Fibroblast of lung (primary cell): Measurements from ENCODE around the gene SLC26A2. TPM values are rescaled to one million over a fixed set of nuclear protein-coding genes. Genes with fewer than 3 reads are reported as not detected.

ENCODE experiments used
- DNase-seq, 2 donors: peaks; one replicate each; pipeline versions ENCODE4 v3.0.0 to v3.0.0-alpha.2; 2010; ENCODE audit warnings: low read depth in 2 of 2
- H2AFZ ChIP-seq: 2 replicates; pipeline ENCODE4 v1.5.1; 2012; ENCODE audit warnings: low read length, control low read depth, inconsistent platforms
- H3K27ac ChIP-seq: 2 replicates; pipeline ENCODE4 v1.5.1; 2011; ENCODE audit warnings: low read length, control low read depth; ENCODE audit not compliant: insufficient read depth
- H3K27me3 ChIP-seq: 2 replicates; pipeline ENCODE4 v1.5.1; 2011; ENCODE audit warnings: mild to moderate bottlenecking, low read length; ENCODE audit not compliant: control insufficient read depth, insufficient read depth
- H3K36me3 ChIP-seq: 2 replicates; pipeline ENCODE4 v1.5.1; 2011; ENCODE audit warnings: low read length; ENCODE audit not compliant: control insufficient read depth, insufficient read depth
- H3K4me1 ChIP-seq: 2 replicates; pipeline ENCODE4 v1.5.1; 2011; ENCODE audit warnings: low read length; ENCODE audit not compliant: control insufficient read depth, insufficient read depth; ENCODE audit errors: extremely low read depth
- H3K4me2 ChIP-seq: 2 replicates; pipeline ENCODE4 v1.5.1; 2011; ENCODE audit warnings: low read length, control low read depth; ENCODE audit not compliant: insufficient read depth; ENCODE audit errors: extremely low read depth
- H3K4me3 ChIP-seq, 4 experiments: fragments of 200-600 bp in 1 of 4; sonication (generic) in 1 of 4; replicated peaks in 1 of 4; 2 replicates each; pipeline ENCODE4 v1.5.1; 2011 to 2016; ENCODE audit warnings: low read length in 4 of 4, low read depth in 3 of 4, mild to moderate bottlenecking in 3 of 4, control low read depth in 2 of 4, inconsistent platforms in 1 of 4, mixed read lengths in 1 of 4; ENCODE audit not compliant: insufficient read depth in 1 of 4; ENCODE audit errors: control extremely low read depth in 1 of 4
- H3K79me2 ChIP-seq: 2 replicates; pipeline ENCODE4 v1.5.1; 2012; ENCODE audit warnings: mild to moderate bottlenecking, low read length, inconsistent platforms; ENCODE audit not compliant: control insufficient read depth, insufficient read depth
- H3K9ac ChIP-seq: 2 replicates; pipeline ENCODE4 v1.5.1; 2011; ENCODE audit warnings: mild to moderate bottlenecking, low read length, control low read depth; ENCODE audit not compliant: insufficient read depth
- H3K9me3 ChIP-seq: 2 replicates; pipeline ENCODE4 v1.5.1; 2012; ENCODE audit warnings: low read depth, low read length; ENCODE audit not compliant: control insufficient read depth, insufficient read depth
- H4K20me1 ChIP-seq: 2 replicates; pipeline ENCODE4 v1.5.1; 2011; ENCODE audit warnings: low read length; ENCODE audit not compliant: control insufficient read depth, insufficient read depth; ENCODE audit errors: extremely low read depth
- EZH2 ChIP-seq: IDR thresholded peaks from 2 replicates; pipeline ENCODE4 v1.5.1; 2012; ENCODE audit warnings: low read length, control low read depth, mild to moderate bottlenecking; ENCODE audit errors: missing control alignments
- polyA plus RNA-seq, 2 donors: library from polyadenylated mRNA; depleted of rRNA in 1 of 2; stranded (reverse) in 1 of 2; unstranded in 1 of 2; fragments of >200 nt; gene quantifications; 2 replicates each; pipeline ENCODE4 v1.2.1, GENCODE V29; 2011 to 2012; ENCODE audit warnings: missing spikeins in 1 of 2
- total RNA-seq: library from RNA; depleted of rRNA; stranded (reverse); fragments of >200 nt; gene quantifications from 2 replicates; pipeline ENCODE4 v1.2.1, GENCODE V29; 2014
- TF ChIP-seq, protein P1 (sequence below), 2 donors: IDR thresholded peaks in 1 of 2; conservative IDR thresholded peaks in 1 of 2; 1 replicate in 1 of 2; 2 replicates in 1 of 2; pipeline ENCODE4 v1.5.1; 2011 to 2012; ENCODE audit warnings: low read length in 2 of 2, control low read depth in 1 of 2, inconsistent platforms in 1 of 2, low read depth in 1 of 2, mild to moderate bottlenecking in 1 of 2

SLC26A2 gene
- total and polyA plus RNA-seq, 2 donors (not counting 1 experiment from before 2014, with no cell fraction given) = 10.3 to 11.6 TPM

- no peaks in the 10 kb centered on the region for H3K9me3 ChIP-seq
- no peak overlapping the region for H3K27ac ChIP-seq
- TF ChIP-seq, protein P1, sequence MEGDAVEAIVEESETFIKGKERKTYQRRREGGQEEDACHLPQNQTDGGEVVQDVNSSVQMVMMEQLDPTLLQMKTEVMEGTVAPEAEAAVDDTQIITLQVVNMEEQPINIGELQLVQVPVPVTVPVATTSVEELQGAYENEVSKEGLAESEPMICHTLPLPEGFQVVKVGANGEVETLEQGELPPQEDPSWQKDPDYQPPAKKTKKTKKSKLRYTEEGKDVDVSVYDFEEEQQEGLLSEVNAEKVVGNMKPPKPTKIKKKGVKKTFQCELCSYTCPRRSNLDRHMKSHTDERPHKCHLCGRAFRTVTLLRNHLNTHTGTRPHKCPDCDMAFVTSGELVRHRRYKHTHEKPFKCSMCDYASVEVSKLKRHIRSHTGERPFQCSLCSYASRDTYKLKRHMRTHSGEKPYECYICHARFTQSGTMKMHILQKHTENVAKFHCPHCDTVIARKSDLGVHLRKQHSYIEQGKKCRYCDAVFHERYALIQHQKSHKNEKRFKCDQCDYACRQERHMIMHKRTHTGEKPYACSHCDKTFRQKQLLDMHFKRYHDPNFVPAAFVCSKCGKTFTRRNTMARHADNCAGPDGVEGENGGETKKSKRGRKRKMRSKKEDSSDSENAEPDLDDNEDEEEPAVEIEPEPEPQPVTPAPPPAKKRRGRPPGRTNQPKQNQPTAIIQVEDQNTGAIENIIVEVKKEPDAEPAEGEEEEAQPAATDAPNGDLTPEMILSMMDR (conservative IDR thresholded peaks at IDR 0.05 in 1 of 2, IDR thresholded peaks at IDR 0.05 in 1 of 2; ENCODE audit: low read depth in 1 of 2, low read length in 2 of 2) = peak; percentile 84 to 92
- no peak for TF ChIP-seq EZH2
- no peak overlapping the region for H2AFZ ChIP-seq
- H3K27me3 ChIP-seq = no peaks in the 10 kb centered on the region
- H3K36me3 ChIP-seq = no peaks in the 10 kb centered on the region
- H3K4me3 ChIP-seq = no peak overlapping the region
- H3K9ac ChIP-seq = no peak overlapping the region
- no peak overlapping the region for H3K4me2 ChIP-seq
- H3K79me2 ChIP-seq = no peaks in the 10 kb centered on the region
- peak; percentile 61 to 77 for DNase-seq
- no peaks in the 10 kb centered on the region for H3K4me1 ChIP-seq
- no peaks in the 10 kb centered on the region for H4K20me1 ChIP-seq
Measured at GRCh38 chr5:149990518-149991376, 30.2 kb downstream of the SLC26A2 start.

DNA sequence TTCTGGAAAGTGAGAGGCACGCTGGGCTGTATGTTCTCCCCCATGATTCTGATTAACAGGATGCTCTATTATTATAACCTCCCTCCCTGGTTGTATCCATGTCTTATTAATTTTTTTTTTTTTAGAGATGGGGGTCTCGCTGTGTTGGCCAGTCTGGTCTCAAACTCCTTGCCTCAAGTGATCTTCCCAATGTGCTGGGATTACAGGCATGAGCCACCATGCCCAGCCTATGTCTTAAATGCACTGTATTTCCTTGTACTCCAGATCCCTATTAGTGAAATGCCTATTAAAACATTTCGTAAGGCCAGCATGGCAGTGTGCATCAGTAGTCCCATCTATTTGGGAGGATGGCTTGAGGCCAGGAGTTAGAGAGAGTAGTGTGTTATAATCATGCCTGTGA lies 32.9 kb downstream of the SLC26A2 start:
- no peak for TF ChIP-seq EZH2
- TF ChIP-seq, protein P1 (conservative IDR thresholded peaks at IDR 0.05 in 1 of 2, IDR thresholded peaks at IDR 0.05 in 1 of 2; ENCODE audit: low read depth in 1 of 2, low read length in 2 of 2) = no peak
- Histone ChIP-seq H3K27me3 (no peaks in the 10 kb centered on the region), H3K4me1 (no peaks in the 10 kb centered on the region), H3K36me3 (no peaks in the 10 kb centered on the region), H3K9ac (no peak overlapping the region), H3K79me2 (no peaks in the 10 kb centered on the region), H3K9me3 (no peaks in the 10 kb centered on the region), H3K27ac (no peak overlapping the region), H4K20me1 (no peaks in the 10 kb centered on the region), H2AFZ (no peak overlapping the region), H3K4me2 (no peak overlapping the region), H3K4me3 (no peak overlapping the region)
- DNase-seq = no peak

DNA sequence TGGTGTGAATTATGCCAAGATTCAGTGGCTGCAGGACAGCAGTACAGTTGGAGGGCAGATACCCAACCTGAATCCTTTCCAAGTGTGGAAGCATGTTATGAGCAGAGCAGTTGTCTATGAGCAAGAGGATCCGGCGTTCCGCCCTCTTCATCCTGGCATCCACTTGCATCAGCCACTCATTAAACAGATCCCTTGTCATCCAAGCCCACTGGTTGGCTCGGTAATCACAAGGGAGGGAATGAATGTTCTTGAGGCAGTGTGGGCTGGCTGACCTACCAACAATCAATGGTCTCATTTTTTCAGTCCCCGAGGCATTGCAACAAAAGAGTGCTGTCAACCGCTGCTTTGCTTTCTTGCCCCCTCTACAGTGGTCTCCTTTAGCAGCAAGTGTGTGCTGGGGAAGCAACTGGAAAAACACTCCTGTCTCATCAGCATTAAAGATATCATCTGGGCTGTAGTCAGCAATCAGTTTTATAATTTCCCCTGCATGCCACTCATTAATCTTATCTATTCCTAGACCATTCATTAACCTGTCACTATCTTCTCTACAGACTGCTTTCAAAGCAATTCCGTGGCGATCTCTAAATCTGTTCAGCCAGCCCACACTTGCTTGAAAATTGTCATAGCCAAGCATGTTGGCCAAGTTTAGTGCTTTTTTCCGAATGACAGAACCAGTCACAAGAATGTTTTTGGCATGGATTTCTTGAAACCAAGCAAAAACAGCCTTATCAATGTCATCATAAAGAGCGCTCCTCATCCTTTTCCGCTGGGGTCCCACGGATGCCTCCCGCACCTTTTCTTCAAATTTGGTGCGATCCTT lies 35.0 kb downstream of the SLC26A2 start:
- no peak for DNase-seq
- Histone ChIP-seq H3K27ac (no peak overlapping the region), H3K4me3 (no peak overlapping the region), H3K4me2 (no peak overlapping the region), H3K36me3 (no peaks in the 10 kb centered on the region), H3K9ac (no peak overlapping the region), H4K20me1 (no peaks in the 10 kb centered on the region), H3K9me3 (no peaks in the 10 kb centered on the region), H3K27me3 (no peaks in the 10 kb centered on the region), H2AFZ (no peak overlapping the region), H3K4me1 (peaks cover 3% of the 10 kb centered on the region), H3K79me2 (peaks cover 4% of the 10 kb centered on the region)
- TF ChIP-seq, protein P1 (conservative IDR thresholded peaks at IDR 0.05 in 1 of 2, IDR thresholded peaks at IDR 0.05 in 1 of 2; ENCODE audit: low read depth in 1 of 2, low read length in 2 of 2) = no peak
- TF ChIP-seq EZH2 = no peak
